Kasumi-1 (cell line): ENCODE results near the gene CKAP2L.
"Not testable (repeated sequence)": the region's sequence is repeated elsewhere in the genome, so short reads cannot be mapped to it uniquely, and the experiment has no call there.

Experiments
- DNase-seq, 2 experiments: peaks; one replicate each; lab custom pipeline; 2025; lab: John Stamatoyannopoulos, UW

CKAP2L gene

DNA sequence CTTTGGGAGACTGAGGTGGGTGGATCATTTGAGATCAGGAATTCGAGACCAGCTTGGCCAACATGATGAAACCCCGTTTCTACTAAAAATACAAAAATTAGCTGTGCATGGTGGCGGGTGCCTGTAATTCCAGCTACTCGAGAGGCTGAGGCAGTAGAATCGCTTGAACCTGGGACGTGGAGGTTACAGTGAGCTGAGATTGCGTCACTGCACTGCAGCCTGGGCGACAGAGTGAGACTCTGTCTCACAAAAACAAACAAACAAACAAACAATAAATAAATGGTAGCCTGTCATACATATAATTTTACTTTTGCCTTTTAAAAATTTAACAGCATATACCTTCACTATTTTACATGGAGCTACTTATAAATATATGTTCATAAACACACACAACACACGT lies 57.5 kb downstream of the CKAP2L start:
- DNase-seq: not testable (repeated sequence)

DNA sequence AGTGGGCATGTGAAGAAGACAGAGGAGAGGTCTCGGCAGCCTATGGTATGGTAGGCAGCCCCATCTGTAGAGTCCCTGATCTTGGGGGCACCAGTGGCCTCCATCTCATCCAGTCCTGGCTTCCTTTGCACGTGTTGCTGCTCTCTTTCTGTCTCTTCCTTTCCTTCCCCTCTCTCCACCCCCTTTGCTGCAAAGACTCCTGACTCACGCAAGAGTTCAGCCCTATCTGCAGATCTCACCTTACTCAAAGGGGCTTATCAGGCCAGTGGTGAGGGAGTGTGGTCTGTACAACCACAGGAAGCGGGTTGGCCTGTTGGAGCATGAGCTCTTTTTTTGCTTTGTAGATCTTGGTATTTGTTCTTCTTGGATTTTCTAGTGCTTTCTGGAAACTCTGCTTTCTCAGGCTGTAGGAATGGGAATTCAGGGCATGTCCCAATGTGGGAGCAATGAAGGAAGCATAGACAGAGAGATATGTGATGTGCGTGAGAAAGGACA lies 58.2 kb downstream of the CKAP2L start:
- peak; percentile 86 to 88 for DNase-seq

DNA sequence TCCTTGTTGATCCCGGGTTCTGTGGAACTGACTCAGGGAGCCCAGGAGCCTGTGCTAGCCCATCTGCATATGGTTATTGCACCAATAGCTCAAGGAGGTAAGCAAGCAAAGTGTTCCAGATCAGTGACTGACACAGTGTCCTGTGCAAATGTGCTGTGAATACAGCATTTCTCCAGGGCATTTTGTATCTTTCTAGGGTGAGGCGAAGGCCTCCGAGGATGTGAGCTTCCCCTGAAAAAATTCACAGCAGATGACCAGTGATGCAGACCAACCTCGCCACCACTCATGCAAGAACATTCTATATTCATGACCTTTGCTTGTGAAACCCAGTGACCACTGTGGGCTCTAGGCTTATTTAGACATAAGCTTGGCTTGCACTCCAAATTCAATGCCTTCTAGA lies 58.8 kb downstream of the CKAP2L start:
- no peak for DNase-seq

DNA sequence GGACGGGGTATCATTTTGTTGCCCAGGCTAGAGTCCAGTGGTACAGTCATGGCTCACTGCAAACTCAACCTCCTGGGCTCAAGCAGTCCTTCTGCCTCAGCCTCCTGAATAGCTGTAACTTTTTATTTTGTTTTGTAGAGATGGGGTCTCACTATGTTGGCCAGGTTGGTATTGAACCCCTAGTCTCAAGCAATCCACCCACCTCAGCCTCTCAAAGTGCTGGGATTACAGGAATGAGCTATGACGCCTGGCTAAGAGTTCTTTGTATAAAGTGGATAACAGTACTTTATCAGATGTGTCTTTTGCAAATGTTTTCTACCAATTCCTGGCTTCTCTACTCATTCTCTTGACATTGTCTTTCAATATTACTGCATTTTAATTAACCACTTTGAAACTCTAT lies 60.7 kb downstream of the CKAP2L start:
- DNase-seq: no peak

DNA sequence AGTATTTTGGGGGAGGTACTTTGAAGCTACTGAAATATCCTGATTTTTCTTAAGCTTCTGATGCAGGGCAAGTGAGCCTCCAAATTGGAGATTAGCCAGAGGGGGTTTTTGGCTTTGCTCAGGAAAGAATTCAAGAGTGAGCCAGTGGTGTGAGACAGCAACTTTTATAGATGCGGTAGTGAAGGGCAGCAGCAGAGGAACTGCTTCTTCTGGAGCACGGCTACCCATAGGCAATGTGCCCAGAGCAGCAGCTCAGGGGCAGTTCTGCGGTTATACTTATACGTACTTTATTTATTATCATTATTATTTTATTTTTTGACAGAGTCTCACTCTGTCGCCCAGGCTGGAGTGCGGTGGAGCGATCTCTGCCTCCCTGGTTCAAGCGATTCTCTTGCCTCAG lies 63.4 kb downstream of the CKAP2L start:
- no peak for DNase-seq

DNA sequence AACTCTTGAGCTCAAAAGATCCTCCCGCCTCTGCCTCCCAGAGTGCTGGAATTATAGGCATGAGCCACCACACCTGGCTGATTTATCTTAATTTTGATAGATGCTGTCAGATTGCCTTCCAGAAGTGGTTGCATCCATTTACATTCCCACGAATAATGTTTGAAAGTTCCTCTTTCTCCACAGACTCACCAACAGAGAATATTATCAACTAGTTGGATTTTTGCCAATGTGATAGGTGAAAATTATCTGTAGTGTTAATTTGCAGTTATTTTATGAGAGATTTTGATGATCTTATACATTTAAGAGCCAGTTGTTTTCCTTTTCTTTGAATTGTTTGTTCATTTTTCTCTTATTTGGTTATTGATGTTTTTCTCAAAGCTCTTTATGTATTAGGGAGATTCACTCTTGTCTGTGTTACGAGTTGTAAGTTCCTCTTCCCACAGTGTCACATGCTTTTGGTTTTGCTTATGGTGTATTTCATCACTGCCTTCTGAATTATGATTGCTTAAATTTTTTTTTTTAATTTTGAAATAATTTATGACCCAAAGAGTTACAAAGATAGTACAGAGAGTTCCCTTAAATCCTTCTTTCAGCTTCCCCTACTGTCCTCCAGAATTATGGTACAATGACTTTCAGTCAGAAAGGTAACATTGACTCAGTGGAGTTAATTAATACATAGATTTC lies 64.3 kb downstream of the CKAP2L start:
- peak; percentile 58 to 68 for DNase-seq

DNA sequence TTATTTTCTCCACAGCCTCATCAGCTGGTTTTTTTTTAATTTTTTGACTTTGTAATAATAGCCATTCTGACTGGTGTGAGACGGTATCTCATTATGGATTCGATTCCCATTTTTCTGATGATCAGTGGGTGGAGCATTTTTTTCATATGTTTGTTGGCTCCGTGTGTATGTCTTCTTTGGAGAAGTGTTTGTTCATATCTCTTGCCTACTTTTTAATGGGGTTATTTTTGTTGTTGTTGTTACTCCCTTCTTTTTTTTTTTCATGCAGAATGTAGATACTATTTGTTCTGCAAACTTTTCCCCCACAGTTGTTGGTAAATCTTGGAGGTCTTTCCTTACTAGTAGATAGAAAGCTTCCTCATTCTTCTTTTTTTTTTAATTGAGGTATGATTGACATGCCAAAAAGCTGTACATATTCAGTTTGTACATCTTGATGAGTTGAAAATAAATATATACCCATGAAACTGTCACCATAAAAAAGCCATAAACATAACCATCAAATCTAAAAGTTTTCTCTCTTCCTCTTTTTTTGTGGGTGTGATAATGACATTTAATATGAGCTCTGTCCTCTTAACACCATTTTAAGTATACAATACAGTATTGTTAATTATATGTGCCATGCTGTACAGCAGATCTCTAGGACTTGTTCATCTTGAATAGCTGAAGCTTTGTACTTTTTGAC lies 65.4 kb downstream of the CKAP2L start:
- DNase-seq: peak in 1 of 2 experiments; percentile 17

DNA sequence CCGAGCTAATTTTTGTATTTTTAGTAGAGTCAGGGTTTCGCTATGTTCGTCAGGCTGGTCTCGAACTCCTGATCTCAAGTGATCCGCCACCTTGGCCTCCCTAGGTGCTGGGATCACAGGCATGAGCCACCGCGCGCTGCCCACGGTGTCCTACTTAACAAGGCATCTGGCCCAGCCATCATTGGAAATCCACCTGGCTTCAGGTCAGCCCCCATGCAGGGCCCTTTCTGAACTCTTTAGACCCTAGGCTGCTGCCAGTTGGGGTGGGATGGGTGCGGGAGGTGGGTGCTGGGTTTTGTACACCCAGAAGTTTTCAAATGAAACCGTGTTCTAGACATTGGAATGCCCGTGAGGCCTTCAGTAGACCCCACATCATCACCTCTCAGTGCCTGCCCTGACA lies 70.2 kb downstream of the CKAP2L start:
- no peak for DNase-seq

DNA sequence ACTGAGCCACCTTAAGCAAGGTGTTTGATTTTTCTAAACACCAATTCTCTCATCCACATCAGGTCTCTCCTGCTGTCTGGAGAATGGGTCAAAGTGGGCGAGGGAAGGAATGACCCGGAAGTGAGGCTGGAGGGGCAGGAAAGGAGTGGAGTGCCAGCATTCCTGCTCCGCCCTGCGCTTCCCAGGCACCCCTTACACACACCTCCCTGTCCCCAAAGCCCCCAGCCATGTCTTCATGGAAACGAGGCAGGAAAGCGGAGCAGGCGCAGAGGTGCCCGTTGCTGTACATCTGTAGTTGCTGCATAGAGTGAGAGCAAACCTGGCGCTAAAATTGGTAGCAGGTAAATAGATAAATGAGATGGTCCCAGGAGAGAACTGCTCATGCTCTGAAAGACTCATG lies 70.8 kb downstream of the CKAP2L start:
- no peak for DNase-seq

DNA sequence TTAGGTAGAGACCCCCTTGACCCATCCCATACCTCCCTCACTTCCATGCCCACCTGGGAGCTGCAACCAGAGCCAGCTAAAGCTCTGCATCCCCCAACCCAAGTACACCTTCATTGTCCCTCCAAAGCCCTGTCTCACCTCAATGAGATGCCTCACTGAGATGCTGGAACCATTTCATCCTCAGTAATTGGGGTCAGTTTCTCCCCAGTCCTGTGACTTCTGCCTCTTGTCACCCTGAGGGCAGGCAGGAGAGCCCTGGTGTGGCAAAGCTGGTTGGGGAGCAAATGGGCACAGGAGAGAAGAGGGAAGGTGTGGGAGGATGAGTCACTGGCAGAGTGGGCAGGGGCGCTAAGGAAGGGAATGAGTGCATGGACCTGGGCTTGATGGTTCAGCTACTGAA lies 71.5 kb downstream of the CKAP2L start:
- no peak for DNase-seq

DNA sequence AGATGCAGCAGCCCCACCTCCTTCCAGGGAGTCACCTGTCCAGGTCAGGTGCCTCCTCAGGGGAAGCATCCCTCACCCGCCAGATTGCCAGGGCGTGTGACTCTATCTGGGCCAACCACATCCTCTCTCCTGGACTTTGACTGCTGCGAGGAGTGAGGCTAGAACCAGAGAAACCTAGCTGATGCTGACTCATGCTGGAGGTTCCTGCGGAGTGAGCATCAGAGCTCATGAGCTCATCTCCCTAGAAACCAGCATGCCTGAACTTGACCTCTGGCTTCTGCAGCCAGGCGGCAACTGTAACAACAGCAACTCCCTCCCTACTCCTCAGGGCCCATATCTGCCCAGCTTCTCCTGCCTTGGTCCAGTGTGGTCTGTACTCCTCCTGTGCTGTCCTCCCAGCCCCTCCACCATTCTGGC lies 71.9 kb downstream of the CKAP2L start:
- DNase-seq: peak; percentile 17 to 59

DNA sequence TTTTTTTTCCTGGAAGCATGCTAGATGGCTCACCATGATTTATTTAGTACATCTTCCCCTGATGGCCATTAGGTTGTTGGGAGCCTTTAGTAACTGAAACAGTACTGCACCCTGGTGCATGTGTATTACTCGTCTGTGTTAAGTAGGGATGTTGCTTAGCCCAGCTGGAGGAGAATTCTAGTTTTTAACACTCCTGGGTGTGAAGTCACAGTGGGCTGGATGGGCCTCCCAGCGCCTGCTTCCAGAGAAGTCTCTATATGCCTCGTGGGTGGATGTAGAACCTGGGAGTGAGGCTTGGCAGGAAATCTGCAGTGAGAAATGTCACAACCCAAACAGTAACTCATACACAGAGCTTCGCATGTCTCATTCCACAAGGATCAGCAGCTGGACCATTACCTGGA lies 72.5 kb downstream of the CKAP2L start:
- DNase-seq: no peak

DNA sequence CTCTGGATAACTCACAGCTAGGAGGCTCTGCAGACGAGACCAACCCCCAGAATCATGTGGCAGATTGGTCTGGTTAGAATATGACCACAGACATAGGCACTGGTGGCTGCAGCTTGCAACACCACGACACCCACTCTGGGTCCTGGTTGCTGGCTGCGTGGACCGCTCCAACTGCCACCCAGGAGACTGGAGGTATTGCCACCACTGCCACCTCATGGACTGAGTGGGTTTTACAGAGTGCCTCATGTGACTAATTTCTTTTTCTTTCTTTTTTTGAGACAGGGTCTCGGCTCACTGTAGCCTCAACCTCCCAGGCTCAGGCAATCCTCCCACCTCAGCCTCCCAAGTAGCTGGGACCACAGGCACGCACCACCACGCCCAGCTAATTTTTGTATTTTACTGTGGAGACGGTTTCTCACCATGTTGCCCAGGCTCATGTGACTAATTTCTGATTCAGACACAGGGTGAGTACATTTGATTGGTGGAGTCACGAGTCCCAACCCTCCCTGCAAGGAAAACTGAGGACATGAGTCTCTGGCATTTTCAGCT lies 73.5 kb downstream of the CKAP2L start:
- peak; percentile 71 to 75 for DNase-seq

DNA sequence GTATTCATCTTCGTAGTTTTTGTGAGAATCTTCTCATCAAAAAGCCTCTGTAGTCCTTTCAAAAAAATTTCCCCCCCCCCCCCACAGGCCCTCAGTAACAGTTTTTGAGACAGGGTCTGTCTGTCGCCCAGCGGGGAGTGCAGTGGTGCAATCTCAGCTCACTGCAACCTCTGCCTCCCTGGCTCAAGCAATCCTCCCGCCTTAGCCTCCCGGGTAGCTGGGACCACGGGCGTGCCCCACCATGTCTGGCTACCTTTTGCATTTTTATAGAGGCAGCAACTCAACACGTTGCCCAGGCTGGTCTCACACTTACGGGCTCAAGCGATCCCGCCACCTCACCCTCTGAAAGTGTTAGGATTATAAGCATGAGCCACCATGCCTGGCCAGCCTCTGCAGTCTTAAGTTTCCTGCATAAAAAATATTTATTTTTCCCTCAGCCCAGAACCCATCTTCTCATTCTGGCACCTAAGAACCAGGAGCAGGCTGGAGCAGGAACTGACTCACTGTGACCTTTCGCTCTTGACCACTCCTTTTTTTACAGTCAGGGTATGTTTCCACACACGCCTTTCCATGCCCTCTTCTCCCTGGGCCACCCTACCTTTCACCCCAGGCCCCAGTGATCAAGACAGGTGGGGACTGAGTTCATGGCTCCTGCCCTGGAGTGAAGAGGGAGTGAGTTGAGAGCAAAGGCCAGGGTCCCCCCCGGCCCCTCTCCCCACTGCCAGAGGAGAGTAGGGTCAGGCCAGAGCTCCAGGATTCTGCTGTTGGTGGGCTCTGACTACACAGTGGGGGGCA lies 76.1 kb downstream of the CKAP2L start:
- no peak for DNase-seq

DNA sequence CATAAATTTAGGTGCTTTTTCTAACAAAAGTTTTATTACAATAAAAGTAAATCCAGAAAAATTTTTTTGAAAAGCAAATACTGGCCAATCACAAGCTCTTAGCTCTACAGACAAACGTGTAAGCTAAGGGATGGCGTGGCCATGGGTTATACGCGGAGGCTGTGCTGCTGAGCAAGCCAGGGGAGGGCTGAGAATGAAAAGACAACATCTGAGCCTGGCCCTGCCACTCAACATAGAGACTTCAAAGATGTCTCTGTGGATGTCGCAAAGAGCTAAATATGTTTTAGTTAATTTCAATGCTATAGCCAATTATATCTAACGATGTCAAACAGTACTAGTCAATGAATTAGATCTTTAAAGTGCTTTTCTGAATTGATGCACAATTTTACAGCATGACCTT lies 76.9 kb downstream of the CKAP2L start:
- DNase-seq: no peak
